Astrocyte (in vitro differentiated cells and primary cell): ENCODE measurements around the gene DAP3.

Source experiments
- EZH2 ChIP-seq: IDR thresholded peaks from 2 replicates; pipeline ENCODE4 v1.6.1; 2012; ENCODE audit warnings: mild to moderate bottlenecking, low read length, inconsistent platforms; ENCODE audit not compliant: insufficient read depth
- TF ChIP-seq, protein P1 (sequence below): IDR thresholded peaks from 2 replicates; pipeline ENCODE4 v1.5.1; 2011; ENCODE audit warnings: low read depth, mild to moderate bottlenecking, inconsistent platforms, low read length, moderate library complexity; ENCODE audit not compliant: insufficient read depth

DNA sequence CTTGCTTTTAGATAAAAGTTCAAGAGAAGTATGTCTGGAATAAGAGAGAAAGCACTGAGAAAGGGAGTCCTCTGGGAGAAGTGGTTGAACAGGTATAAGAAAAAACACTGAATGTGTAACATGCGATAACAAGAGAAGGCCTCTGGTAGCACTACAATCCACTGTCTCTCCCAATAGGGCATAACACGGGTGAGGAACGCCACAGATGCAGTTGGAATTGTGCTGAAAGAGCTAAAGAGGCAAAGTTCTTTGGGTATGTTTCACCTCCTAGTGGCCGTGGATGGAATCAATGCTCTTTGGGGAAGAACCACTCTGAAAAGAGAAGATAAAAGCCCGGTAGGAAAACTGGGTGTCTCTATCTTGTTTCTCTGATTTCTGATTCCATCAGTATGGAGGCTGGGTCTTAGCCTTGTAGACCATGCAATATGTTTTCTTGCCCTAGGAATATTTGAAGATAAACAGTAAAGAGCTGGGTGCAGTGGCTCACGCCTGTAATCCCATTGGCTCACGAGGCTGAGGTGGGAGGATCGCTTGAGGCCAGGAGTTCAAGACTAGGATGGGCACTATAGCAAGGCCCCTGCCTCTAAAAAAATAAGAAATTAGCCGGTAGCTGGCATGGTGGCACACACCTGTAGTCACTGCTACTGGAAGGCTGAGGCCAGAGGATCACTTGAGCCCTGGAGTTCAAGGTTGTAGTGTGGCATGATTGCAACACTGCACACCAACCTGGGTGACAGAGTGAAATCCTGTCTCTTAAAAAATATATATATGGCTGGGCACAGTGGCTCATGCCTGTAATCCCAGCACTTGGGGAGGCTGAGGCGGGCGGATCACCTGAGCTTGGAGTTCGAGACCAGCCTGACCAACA lies 40.4 kb downstream of the DAP3 start:
- TF ChIP-seq, protein P1, sequence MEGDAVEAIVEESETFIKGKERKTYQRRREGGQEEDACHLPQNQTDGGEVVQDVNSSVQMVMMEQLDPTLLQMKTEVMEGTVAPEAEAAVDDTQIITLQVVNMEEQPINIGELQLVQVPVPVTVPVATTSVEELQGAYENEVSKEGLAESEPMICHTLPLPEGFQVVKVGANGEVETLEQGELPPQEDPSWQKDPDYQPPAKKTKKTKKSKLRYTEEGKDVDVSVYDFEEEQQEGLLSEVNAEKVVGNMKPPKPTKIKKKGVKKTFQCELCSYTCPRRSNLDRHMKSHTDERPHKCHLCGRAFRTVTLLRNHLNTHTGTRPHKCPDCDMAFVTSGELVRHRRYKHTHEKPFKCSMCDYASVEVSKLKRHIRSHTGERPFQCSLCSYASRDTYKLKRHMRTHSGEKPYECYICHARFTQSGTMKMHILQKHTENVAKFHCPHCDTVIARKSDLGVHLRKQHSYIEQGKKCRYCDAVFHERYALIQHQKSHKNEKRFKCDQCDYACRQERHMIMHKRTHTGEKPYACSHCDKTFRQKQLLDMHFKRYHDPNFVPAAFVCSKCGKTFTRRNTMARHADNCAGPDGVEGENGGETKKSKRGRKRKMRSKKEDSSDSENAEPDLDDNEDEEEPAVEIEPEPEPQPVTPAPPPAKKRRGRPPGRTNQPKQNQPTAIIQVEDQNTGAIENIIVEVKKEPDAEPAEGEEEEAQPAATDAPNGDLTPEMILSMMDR, result peak; percentile 79
- TF ChIP-seq EZH2, result no peak
